ENCODE results near the gene SPATA2L. TPM values are rescaled to one million over a fixed set of nuclear protein-coding genes. Genes with fewer than 3 reads are reported as not detected.

The SPATA2L gene
- total and polyA plus RNA-seq, 2 of the 13 experiments (the other 11 are each of a cell fraction or from before 2014, with no cell fraction given): 9.1 to 20.7 TPM

DNA sequence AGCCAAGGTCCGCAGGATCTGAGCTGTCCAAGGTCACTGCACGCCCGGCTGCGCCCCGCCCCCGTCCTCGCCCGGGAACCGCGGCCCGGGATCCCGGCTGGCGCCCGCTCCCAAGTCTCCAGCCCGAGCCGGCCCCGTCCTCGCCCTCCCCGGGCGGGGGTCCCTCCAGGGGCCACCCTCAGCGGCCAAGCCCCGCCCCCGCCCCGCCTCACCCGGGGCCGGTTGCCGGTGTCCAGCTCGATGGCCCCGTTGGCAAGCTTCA, 19.0 kb upstream of the SPATA2L start (continued):
- TF ChIP-seq, protein P1, sequence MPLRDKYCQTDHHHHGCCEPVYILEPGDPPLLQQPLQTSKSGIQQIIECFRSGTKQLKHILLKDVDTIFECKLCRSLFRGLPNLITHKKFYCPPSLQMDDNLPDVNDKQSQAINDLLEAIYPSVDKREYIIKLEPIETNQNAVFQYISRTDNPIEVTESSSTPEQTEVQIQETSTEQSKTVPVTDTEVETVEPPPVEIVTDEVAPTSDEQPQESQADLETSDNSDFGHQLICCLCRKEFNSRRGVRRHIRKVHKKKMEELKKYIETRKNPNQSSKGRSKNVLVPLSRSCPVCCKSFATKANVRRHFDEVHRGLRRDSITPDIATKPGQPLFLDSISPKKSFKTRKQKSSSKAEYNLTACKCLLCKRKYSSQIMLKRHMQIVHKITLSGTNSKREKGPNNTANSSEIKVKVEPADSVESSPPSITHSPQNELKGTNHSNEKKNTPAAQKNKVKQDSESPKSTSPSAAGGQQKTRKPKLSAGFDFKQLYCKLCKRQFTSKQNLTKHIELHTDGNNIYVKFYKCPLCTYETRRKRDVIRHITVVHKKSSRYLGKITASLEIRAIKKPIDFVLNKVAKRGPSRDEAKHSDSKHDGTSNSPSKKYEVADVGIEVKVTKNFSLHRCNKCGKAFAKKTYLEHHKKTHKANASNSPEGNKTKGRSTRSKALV (CRISPR knock-in tag; IDR thresholded peaks at IDR 0.05): peak; percentile 20; the same call in 1 of the 2 replicates
- no peak for TF ChIP-seq IKZF1 (IDR thresholded peaks at IDR 0.05)
- TF ChIP-seq HDAC6 (IDR thresholded peaks at IDR 0.05; ENCODE audit: low read depth, low read length): no peak
- TF ChIP-seq, protein P2, sequence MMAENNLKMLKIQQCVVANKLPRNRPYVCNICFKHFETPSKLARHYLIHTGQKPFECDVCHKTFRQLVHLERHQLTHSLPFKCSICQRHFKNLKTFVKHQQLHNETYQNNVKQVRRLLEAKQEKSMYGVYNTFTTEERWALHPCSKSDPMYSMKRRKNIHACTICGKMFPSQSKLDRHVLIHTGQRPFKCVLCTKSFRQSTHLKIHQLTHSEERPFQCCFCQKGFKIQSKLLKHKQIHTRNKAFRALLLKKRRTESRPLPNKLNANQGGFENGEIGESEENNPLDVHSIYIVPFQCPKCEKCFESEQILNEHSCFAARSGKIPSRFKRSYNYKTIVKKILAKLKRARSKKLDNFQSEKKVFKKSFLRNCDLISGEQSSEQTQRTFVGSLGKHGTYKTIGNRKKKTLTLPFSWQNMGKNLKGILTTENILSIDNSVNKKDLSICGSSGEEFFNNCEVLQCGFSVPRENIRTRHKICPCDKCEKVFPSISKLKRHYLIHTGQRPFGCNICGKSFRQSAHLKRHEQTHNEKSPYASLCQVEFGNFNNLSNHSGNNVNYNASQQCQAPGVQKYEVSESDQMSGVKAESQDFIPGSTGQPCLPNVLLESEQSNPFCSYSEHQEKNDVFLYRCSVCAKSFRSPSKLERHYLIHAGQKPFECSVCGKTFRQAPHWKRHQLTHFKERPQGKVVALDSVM (CRISPR knock-in tag; IDR thresholded peaks at IDR 0.05): peak; percentile 40; the same call in 1 of the 2 replicates
- no peak for TF ChIP-seq CEBPG (CRISPR knock-in tag; IDR thresholded peaks at IDR 0.05)
- TF ChIP-seq ZNF660 (CRISPR knock-in tag; IDR thresholded peaks at IDR 0.05; ENCODE audit: borderline replicate concordance, low read depth): no peak
- no peak for TF ChIP-seq SRSF9 (IDR thresholded peaks at IDR 0.05; ENCODE audit: borderline replicate concordance, insufficient read depth, low read depth, low read length, poor library complexity, severe bottlenecking)
- no peak for TF ChIP-seq ZNF713 (CRISPR knock-in tag; IDR thresholded peaks at IDR 0.05)
- TF ChIP-seq FOXA3 (CRISPR knock-in tag; IDR thresholded peaks at IDR 0.05): no peak
- no peak for TF ChIP-seq POLR2AphosphoS5 (IDR thresholded peaks at IDR 0.05; ENCODE audit: low read depth, low read length)
- TF ChIP-seq HNRNPH1 (optimal IDR thresholded peaks at IDR 0.05; ENCODE audit: low read depth, low read length): no peak
- no peak for TF ChIP-seq NFIC (IDR thresholded peaks at IDR 0.05; ENCODE audit: low read length)
- no peak for TF ChIP-seq ZKSCAN1 (IDR thresholded peaks at IDR 0.05; ENCODE audit: low read length)
- TF ChIP-seq ZNF883 (CRISPR knock-in tag; IDR thresholded peaks at IDR 0.05; ENCODE audit: not compliant biosample characterization): no peak
- no peak for TF ChIP-seq ZNF501 (CRISPR knock-in tag; IDR thresholded peaks at IDR 0.05)
- TF ChIP-seq CEBPB (IDR thresholded peaks at IDR 0.05; ENCODE audit: borderline replicate concordance, low read depth, low read length): no peak
- no peak for TF ChIP-seq ZNF383 (CRISPR knock-in tag; IDR thresholded peaks at IDR 0.05; ENCODE audit: borderline replicate concordance)
- TF ChIP-seq MIER2 (CRISPR knock-in tag; IDR thresholded peaks at IDR 0.05): no peak
- TF ChIP-seq, protein P3, sequence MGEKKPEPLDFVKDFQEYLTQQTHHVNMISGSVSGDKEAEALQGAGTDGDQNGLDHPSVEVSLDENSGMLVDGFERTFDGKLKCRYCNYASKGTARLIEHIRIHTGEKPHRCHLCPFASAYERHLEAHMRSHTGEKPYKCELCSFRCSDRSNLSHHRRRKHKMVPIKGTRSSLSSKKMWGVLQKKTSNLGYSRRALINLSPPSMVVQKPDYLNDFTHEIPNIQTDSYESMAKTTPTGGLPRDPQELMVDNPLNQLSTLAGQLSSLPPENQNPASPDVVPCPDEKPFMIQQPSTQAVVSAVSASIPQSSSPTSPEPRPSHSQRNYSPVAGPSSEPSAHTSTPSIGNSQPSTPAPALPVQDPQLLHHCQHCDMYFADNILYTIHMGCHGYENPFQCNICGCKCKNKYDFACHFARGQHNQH (CRISPR knock-in tag; IDR thresholded peaks at IDR 0.05): no peak
- TF ChIP-seq NR2F6 (IDR thresholded peaks at IDR 0.05): no peak
- TF ChIP-seq NR2F6 (CRISPR knock-in tag; IDR thresholded peaks at IDR 0.05): no peak
- TF ChIP-seq, protein P4, sequence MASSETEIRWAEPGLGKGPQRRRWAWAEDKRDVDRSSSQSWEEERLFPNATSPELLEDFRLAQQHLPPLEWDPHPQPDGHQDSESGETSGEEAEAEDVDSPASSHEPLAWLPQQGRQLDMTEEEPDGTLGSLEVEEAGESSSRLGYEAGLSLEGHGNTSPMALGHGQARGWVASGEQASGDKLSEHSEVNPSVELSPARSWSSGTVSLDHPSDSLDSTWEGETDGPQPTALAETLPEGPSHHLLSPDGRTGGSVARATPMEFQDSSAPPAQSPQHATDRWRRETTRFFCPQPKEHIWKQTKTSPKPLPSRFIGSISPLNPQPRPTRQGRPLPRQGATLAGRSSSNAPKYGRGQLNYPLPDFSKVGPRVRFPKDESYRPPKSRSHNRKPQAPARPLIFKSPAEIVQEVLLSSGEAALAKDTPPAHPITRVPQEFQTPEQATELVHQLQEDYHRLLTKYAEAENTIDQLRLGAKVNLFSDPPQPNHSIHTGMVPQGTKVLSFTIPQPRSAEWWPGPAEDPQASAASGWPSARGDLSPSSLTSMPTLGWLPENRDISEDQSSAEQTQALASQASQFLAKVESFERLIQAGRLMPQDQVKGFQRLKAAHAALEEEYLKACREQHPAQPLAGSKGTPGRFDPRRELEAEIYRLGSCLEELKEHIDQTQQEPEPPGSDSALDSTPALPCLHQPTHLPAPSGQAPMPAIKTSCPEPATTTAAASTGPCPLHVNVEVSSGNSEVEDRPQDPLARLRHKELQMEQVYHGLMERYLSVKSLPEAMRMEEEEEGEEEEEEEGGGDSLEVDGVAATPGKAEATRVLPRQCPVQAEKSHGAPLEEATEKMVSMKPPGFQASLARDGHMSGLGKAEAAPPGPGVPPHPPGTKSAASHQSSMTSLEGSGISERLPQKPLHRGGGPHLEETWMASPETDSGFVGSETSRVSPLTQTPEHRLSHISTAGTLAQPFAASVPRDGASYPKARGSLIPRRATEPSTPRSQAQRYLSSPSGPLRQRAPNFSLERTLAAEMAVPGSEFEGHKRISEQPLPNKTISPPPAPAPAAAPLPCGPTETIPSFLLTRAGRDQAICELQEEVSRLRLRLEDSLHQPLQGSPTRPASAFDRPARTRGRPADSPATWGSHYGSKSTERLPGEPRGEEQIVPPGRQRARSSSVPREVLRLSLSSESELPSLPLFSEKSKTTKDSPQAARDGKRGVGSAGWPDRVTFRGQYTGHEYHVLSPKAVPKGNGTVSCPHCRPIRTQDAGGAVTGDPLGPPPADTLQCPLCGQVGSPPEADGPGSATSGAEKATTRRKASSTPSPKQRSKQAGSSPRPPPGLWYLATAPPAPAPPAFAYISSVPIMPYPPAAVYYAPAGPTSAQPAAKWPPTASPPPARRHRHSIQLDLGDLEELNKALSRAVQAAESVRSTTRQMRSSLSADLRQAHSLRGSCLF (CRISPR knock-in tag; IDR thresholded peaks at IDR 0.05; ENCODE audit: borderline replicate concordance): no peak
- TF ChIP-seq ZNF605 (CRISPR knock-in tag; IDR thresholded peaks at IDR 0.05): peak; percentile 28; the same call in 1 of the 2 replicates
- TF ChIP-seq TEAD2 (CRISPR knock-in tag; IDR thresholded peaks at IDR 0.05): no peak
